Endothelial cell of umbilical vein (primary cell): Measurements from ENCODE around the gene C20orf144. TPM values are rescaled to one million over a fixed set of nuclear protein-coding genes. Genes with fewer than 3 reads are reported as not detected.

Source experiments
- BruUV-seq: library from RNA; stranded (reverse); fragments of 400-500 nt; replicated peaks from 2 replicates; lab custom pipeline; 2021; lab: Mats Ljungman, UMichigan
- CTCF ChIA-PET: fragments of 300-600, 350-600 bp; sonication (Branson Sonifier 250); formaldehyde crosslinking; loops from one replicate; lab custom pipeline; 2021; ENCODE audit warnings: antibody characterized with exemption, inconsistent platforms; lab: Charles Lee
- POLR2A ChIA-PET: fragments of 300-600, 350-600 bp; sonication (Branson Sonifier 250); formaldehyde crosslinking; loops from one replicate; lab custom pipeline; 2021; ENCODE audit warnings: antibody characterized with exemption, inconsistent platforms; lab: Charles Lee
- DNase-seq: peaks from one replicate; pipeline ENCODE4 v3.0.0-alpha.2; 2011; ENCODE audit warnings: low read depth, low spot score
- FAIRE-seq: peaks from 2 replicates; lab custom pipeline; 2011; peaks lifted over from hg19 to GRCh38; lab: Jason Lieb, UNC
- H2AFZ ChIP-seq: 2 replicates; pipeline ENCODE4 v1.6.0; 2012; ENCODE audit warnings: low read depth, low read length, control low read depth, inconsistent platforms
- H3K27ac ChIP-seq: 2 replicates; pipeline ENCODE4 v1.5.1; 2011; ENCODE audit warnings: low read depth, mild to moderate bottlenecking, control low read depth, low read length, moderate library complexity; ENCODE audit not compliant: insufficient read depth
- H3K27me3 ChIP-seq, 2 experiments: 2 replicates each; pipeline versions ENCODE4 v1.6.0 to v1.6.1; 2011; ENCODE audit warnings: low read length in 2 of 2, mixed read lengths in 1 of 2; ENCODE audit not compliant: control insufficient read depth in 2 of 2, insufficient read depth in 2 of 2
- H3K36me3 ChIP-seq, 2 experiments: 2 replicates in 1 of 2; 3 replicates in 1 of 2; pipeline ENCODE4 v1.5.1; 2011; ENCODE audit warnings: low read length in 2 of 2, mild to moderate bottlenecking in 1 of 2, moderate library complexity in 1 of 2; ENCODE audit not compliant: control insufficient read depth in 2 of 2, insufficient read depth in 2 of 2; ENCODE audit errors: extremely low read depth in 1 of 2
- H3K4me1 ChIP-seq: 3 replicates; pipeline ENCODE4 v1.5.1; 2011; ENCODE audit warnings: mild to moderate bottlenecking, low read length; ENCODE audit not compliant: control insufficient read depth, insufficient read depth; ENCODE audit errors: extremely low read depth
- H3K4me2 ChIP-seq: 2 replicates; pipeline ENCODE4 v1.6.1; 2011; ENCODE audit warnings: low read length, control low read depth, mixed read lengths; ENCODE audit not compliant: insufficient read depth
- H3K4me3 ChIP-seq, 3 experiments: fragments of 200-600 bp in 1 of 3; sonication (generic), shearing (Covaris generic) in 1 of 3; replicated peaks in 1 of 3; 2 replicates each; pipeline ENCODE4 v1.5.1; 2011 to 2016; ENCODE audit warnings: control low read depth in 3 of 3, low read length in 3 of 3, mild to moderate bottlenecking in 2 of 3, inconsistent platforms in 1 of 3, low read depth in 1 of 3, moderate library complexity in 1 of 3; ENCODE audit not compliant: insufficient read depth in 1 of 3
- H3K79me2 ChIP-seq: 2 replicates; pipeline ENCODE4 v1.6.0; 2012; ENCODE audit warnings: low read length, inconsistent platforms; ENCODE audit not compliant: control insufficient read depth, insufficient read depth
- H3K9ac ChIP-seq: replicated peaks from 2 replicates; pipeline ENCODE3; 2011; ENCODE audit warnings: low read length, control low read depth; ENCODE audit not compliant: insufficient read depth; ENCODE audit errors: extremely low read depth
- H3K9me1 ChIP-seq: replicated peaks from 3 replicates; pipeline ENCODE4 v1.6.0; 2011; ENCODE audit warnings: mild to moderate bottlenecking, low read length; ENCODE audit not compliant: control insufficient read depth, insufficient read depth; ENCODE audit errors: extremely low read depth
- H3K9me3 ChIP-seq: replicated peaks from 2 replicates; pipeline ENCODE4 v1.5.1; 2012; ENCODE audit warnings: low read length, inconsistent platforms; ENCODE audit not compliant: control insufficient read depth, insufficient read depth
- H4K20me1 ChIP-seq: replicated peaks from 2 replicates; pipeline ENCODE3; 2011; ENCODE audit warnings: mild to moderate bottlenecking, low read length; ENCODE audit not compliant: control insufficient read depth, insufficient read depth; ENCODE audit errors: extremely low read depth
- CTCF ChIP-seq, 2 donors: IDR thresholded peaks; 1 replicate in 1 of 2; 2 replicates in 1 of 2; pipeline ENCODE4 v1.5.1; 2011; ENCODE audit warnings: low read length in 2 of 2, mild to moderate bottlenecking in 2 of 2, moderate library complexity in 2 of 2, control low read depth in 1 of 2, inconsistent platforms in 1 of 2, low read depth in 1 of 2; ENCODE audit not compliant: insufficient read depth in 1 of 2; ENCODE audit errors: extremely low read depth in 1 of 2
- EZH2 ChIP-seq: IDR thresholded peaks from 2 replicates; pipeline ENCODE4 v1.6.1; 2012; ENCODE audit warnings: borderline replicate concordance, low read depth, mild to moderate bottlenecking, moderate library complexity, low read length, inconsistent platforms; ENCODE audit not compliant: severe bottlenecking
- FOS ChIP-seq: IDR thresholded peaks from 2 replicates; pipeline ENCODE4 v1.6.1; 2011; ENCODE audit warnings: mild to moderate bottlenecking, low read length, moderate library complexity, borderline replicate concordance; ENCODE audit not compliant: insufficient read depth
- GATA2 ChIP-seq: IDR thresholded peaks from 2 replicates; pipeline ENCODE4 v1.7.0; 2011; ENCODE audit warnings: low read depth, mild to moderate bottlenecking, moderate library complexity, mixed read lengths, low read length; ENCODE audit not compliant: insufficient read length, insufficient read depth
- JUN ChIP-seq: IDR thresholded peaks from 2 replicates; pipeline ENCODE4 v1.6.1; 2011; ENCODE audit warnings: borderline replicate concordance, low read depth; ENCODE audit not compliant: insufficient read length, insufficient read depth
- MAX ChIP-seq: IDR thresholded peaks from 2 replicates; pipeline ENCODE4 v1.6.1; 2011; ENCODE audit not compliant: insufficient read depth, insufficient read length
- MYC ChIP-seq: IDR thresholded peaks from one replicate; pipeline ENCODE4 v1.6.1; 2011; ENCODE audit warnings: mild to moderate bottlenecking, low read depth, low read length
- POLR2A ChIP-seq: IDR thresholded peaks from 2 replicates; pipeline ENCODE4 v1.6.1; 2012; ENCODE audit warnings: low read depth, mild to moderate bottlenecking, control low read depth, low read length
- POLR2AphosphoS5 ChIP-seq: IDR thresholded peaks from 2 replicates; pipeline ENCODE4 v1.6.1; 2012; ENCODE audit warnings: low read depth, mild to moderate bottlenecking, control low read depth, low read length, moderate library complexity; ENCODE audit not compliant: insufficient read depth
- dilution Hi-C: fragments of 300-500 bp; cut with MboI; formaldehyde crosslinking; loops from one replicate; pipeline ENCODE4 v1.15.0; 2019; ENCODE audit warnings: low sequenced_read_pairs; ENCODE audit not compliant: extremely low pct_ligation_motif_present
- intact Hi-C: fragments of 100-400 bp; cut with micrococcal nuclease; formaldehyde crosslinking; loops from one replicate; pipeline ENCODE4 v1.10.0; 2022
- polyA plus RNA-seq, 4 experiments: library from polyadenylated mRNA; depleted of rRNA in 3 of 4; stranded (reverse) in 3 of 4; unstranded in 1 of 4; fragments of >200 nt; gene quantifications; 2 replicates each; pipeline versions ENCODE4 v1.2.1 to v1.2.3, GENCODE V29; 2011 to 2012; ENCODE audit warnings: missing spikeins in 1 of 4
- total RNA-seq: library from RNA; stranded (reverse); gene quantifications from 2 replicates; pipeline ENCODE4 v1.2.3, GENCODE V29; 2021

The C20orf144 gene
- total and polyA plus RNA-seq, 2 donors (not counting 3 experiments of a cell fraction or from before 2014, with no cell fraction given) = not detected

- H4K20me1 ChIP-seq = no peaks in the 10 kb centered on the region
- H3K4me2 ChIP-seq = no peak overlapping the region
- no peaks in the 10 kb centered on the region for H3K27me3 ChIP-seq
- H3K4me3 ChIP-seq = no peak overlapping the region
- no TSS peak for BruUV-seq
- DNase-seq (no peak), FAIRE-seq (no peak)
- no peaks in the 10 kb centered on the region for H3K9me1 ChIP-seq
- H2AFZ ChIP-seq = no peak overlapping the region
- H3K36me3 ChIP-seq = peaks cover 0 to 6% of the 10 kb centered on the region in 2 experiments
- dilution Hi-C loops = no loop called here
- H3K27ac ChIP-seq = no peak overlapping the region
- H3K4me1 ChIP-seq = no peaks in the 10 kb centered on the region
- no peak for TF ChIP-seq MYC
- TF ChIP-seq GATA2 = no peak
- no peak for TF ChIP-seq JUN
- TF ChIP-seq EZH2 = no peak
- no peak for TF ChIP-seq POLR2AphosphoS5
- TF ChIP-seq MAX = no peak
- no peak for TF ChIP-seq FOS
- TF ChIP-seq CTCF (IDR thresholded peaks at IDR 0.05; ENCODE audit: extremely low read depth in 1 of 2, insufficient read depth in 1 of 2, low read depth in 1 of 2, low read length in 2 of 2) = no peak
- no peak for TF ChIP-seq POLR2A
- no peaks in the 10 kb centered on the region for H3K9me3 ChIP-seq
- CTCF ChIA-PET = no interaction called here
- intact Hi-C loops = no loop called here
- no peak overlapping the region for H3K9ac ChIP-seq
- POLR2A ChIA-PET = no interaction called here
- H3K79me2 ChIP-seq = no peaks in the 10 kb centered on the region
Measured at GRCh38 chr20:33629979-33630378, 32.1 kb upstream of the C20orf144 start.
